T-helper 2 cell (primary cell): ENCODE results near the gene KIFAP3.

Experiments
- DNase-seq, 5 experiments: peaks; one replicate each; pipeline versions ENCODE4 v3.0.0 to v3.0.0-alpha.2; 2012 to 2022

The KIFAP3 gene

DNA sequence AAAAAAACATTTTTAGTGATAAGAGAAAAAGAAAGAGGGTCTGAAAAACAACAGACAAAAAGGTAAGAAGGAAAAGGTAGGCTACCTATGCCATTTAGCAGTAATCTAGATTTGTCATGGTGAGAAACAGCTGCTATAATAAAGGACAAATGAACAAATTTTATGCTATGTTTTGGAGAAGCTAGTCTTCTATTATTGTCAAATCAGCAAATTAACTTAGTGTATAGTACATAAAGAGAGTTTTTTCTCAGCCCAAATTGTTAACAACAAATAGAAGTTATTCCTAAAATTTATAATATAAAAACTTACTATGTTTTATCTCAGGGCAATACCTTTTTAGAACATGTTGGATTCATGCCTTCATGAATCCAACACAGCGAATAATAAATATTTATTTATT lies 88.7 kb downstream of the KIFAP3 start:
- no peak for DNase-seq

DNA sequence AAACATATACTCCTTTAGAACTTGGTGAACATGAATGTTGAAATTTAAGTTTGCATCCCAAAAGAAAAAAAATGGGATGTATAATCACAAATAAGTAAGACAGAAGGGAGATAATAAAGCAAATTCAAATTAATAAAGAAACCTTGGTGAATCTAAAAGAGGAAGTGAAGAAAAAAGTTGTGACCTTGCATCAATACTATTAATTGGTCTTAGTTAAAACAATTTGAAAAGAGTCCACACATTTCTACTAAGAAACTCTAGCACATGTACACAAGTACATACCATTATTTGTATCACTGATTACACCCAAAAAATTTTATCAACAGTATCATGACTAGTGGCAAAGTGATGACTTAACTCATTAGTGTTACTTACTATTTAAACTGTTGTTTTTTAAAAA lies 100.4 kb downstream of the KIFAP3 start:
- DNase-seq = no peak

DNA sequence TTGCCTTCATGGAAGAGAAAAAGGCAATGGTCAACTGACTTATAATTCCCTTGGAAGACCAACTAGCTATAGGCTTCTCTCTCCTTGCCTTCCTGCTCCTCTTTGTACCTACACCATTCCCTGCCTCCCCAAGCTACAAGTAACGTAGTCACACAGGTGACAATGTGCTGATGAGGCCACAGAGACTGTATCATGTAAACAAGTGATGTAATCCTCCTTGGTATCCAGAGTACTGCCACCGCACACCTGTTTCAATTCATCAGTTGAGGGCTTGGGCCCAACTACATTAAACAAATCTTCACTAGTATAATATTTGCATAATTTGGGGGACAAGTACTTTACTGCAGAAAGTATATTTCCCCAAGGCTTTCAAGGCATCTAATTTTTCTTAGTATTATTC lies 104.4 kb downstream of the KIFAP3 start:
- no peak for DNase-seq

DNA sequence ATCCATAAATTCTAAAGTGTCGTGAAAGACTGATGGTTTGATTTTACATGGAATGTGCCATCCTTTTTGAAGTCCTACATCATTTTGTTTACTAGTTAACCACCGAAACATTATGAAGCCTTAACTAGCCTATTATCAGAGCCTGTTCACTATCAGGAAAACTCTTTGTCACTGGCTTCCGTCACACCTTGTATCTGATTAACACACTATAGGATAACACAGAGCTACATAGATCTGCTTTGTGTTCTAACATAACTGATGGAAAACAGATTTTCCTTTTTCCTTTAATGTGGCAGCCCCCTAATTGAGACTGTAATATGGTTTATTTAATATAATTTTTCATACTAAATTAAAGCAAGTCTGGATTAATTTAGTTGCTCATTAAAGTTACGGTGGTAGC lies 106.3 kb downstream of the KIFAP3 start:
- no peak for DNase-seq

DNA sequence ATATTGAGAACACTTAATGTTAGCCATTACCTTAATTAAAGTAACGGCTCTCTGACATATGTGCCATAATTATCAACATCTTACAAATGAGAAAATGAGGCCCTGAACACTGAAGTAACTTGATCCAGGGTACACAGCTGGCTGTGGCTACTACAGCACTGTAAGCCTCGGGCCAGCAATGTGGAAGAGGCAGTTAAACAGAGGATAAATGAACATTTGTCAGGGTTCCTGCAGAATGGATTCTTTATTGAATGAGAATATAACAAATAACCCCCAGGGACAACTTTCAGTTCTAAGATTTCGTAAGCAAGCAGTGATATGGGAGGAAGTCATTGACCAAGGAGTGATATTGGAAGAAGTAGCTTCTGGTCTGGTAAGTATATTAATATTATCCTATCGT lies 110.3 kb downstream of the KIFAP3 start:
- DNase-seq = no peak

DNA sequence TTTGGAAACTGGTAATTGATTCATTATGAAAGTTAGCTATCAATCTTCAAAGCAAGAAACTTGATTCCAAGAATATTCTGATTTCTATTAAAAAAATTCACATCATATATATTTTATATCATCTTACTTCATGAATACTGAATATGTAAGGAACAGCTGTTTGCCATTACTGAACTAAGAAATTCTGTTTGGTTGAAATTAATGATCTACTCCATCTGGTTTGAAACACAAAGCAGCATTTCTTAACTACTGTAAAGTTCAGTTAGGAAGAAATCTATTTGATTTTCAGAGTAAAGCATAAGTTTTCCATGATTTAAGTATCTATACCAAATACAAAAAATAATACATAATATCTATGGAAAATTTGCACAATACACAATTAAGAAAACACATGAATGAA lies 114.8 kb downstream of the KIFAP3 start:
- no peak for DNase-seq

DNA sequence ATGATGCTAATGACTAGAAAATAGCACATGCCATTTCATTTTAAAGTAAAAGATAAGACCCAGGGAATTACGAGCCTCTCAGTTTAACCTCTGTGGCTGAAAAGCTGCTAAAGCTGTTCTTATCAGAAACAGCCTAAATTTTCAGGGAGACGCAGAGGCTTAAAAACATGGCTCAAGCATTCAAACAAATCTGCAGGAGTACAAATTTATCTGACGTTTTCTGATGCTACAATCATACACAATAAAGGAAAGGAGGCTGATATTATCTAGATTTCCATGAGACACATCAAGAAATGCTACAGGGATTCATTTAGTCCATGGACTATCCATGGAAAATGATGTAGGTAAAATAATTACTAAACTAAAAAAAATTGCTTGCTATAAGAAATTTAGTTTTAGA lies 115.5 kb downstream of the KIFAP3 start:
- no peak for DNase-seq

DNA sequence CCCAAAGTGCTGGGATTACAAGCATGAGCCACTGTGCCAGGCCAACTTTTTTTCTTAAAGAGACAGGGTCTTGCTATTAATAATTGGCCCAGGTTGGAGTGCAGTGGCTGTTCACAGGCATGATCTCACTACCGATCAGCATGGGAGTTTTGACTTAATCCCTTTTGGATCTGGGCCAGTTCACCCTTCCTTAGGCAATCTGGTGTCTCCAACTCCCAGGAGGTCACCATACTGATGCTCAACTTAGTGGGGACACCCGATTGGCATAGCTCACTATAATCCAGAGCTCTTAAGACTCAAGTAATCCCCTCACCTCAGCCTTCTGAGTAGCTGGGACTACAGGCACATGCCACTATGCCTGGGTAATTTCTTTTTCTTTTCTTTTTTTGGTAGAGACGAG lies 116.6 kb downstream of the KIFAP3 start:
- no peak for DNase-seq

DNA sequence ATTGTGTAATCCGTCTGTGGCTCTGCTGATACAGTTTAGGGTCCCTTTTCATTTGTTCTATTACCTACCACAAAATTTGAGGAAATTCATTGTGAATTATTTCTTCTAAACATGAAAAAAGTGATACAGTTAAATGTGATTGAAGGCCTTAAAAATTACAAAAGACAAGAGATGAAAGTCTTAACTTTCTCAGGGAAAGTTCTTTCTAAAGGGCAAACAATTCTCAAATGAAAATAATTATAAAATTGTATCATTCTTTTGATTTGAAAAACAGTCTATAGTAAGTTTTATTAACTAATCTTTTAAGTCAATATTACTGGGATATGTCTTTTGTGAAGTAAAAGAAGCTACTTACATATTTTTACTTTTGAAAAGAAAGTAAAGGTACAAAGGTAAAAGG lies 123.4 kb downstream of the KIFAP3 start:
- DNase-seq = no peak

DNA sequence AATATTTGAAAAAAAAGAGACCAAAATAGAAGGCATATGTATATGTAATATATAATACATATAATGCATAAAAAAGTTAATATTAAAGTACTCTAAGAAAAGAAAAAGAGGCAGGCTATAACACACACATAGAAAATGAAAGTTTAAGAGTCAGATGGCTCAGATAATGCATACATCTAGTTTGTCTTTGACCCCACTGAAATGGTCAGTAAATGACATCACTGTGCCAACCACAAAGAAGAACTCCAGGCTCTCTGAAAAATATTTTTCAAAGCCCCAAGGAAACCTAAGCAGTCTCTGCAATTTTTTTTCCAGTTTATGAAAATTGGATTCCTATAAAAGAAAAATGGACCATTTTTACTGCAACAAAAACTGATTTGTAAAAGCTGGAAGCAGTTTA lies 125.4 kb downstream of the KIFAP3 start:
- no peak for DNase-seq

DNA sequence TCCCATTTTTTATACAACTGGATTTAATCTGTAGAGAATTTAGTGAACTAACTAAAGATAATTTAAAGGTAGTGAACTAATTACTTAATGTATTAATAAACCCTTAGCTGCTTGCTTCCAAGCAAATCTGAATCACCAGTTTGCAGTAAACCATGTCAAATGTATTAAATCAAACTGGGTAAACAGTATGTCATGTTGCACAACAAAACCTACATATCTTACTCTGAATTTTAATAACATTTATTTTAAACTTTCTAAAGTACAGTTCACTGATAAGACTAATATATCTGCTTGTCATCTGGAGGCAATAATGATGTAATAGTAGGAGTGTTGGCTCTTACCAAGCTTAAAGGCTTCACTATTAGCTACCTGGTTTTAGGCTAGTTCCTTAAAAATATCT lies 128.3 kb downstream of the KIFAP3 start:
- DNase-seq = no peak

DNA sequence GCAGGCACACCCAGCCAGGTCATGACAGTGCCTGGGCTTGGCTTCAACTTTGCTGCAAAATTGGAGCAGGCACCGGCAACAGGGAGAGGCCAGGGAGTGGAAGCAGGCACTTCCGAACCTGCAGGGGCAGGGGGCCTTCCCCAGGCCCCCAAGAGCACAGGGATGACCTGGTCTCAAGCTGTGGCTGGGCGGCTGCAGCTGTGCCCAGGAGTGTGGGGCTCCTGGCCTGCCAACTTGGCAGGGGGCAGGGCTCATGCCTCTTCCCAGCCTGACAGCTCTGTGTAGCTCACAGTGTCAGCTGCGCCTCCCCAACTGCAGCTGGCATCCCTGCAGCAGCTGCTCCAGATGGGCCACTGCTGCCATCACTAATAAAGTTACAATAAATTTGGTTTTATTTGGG lies 129.3 kb downstream of the KIFAP3 start:
- no peak for DNase-seq

DNA sequence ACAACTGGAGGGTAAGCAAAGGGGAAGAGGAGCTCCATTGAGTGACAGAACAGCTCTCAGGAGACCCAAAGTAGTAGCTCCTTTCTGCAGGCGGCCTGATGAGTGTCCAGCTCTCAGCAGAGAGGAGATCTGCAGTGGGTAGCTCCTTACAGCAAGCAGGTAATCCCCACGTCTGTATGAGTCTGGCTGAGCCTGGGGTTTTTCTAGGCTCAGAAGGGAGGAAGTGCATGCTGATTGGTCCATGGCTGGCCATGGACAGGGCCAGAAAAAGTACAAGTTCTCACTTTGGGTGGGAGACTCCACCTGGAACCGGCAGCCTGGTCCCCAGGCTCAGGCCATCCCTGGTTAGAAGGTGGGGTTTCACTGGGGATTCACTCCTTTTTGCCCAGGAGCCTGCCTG lies 129.9 kb downstream of the KIFAP3 start:
- no peak for DNase-seq

DNA sequence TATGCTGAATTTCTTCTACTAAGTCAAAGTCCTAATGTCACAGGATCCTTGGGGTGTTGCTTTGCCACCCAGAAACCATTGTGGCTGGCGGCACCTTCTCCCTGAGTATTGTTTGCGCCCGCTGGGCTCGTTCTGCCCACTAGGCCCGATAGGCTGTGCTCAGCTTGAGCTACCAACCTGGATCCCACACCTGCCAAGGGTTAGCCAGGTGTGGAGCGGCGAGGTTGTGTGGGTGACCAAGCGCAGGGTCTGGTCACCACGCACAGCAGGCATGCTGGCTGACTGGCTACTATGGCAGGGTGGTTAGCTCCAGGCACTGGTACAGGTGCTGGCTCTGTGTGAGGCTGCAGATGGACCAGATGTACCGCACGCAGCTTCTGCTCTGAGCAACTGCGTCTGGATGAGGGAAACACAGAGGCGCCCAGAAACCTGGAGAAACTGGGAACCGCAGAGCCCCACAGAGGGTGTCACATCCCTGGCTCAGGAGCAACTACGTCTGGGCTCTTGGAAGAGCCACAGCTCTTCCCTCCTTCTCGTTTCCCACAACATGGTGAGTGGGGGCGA lies 130.4 kb downstream of the KIFAP3 start:
- no peak for DNase-seq

DNA sequence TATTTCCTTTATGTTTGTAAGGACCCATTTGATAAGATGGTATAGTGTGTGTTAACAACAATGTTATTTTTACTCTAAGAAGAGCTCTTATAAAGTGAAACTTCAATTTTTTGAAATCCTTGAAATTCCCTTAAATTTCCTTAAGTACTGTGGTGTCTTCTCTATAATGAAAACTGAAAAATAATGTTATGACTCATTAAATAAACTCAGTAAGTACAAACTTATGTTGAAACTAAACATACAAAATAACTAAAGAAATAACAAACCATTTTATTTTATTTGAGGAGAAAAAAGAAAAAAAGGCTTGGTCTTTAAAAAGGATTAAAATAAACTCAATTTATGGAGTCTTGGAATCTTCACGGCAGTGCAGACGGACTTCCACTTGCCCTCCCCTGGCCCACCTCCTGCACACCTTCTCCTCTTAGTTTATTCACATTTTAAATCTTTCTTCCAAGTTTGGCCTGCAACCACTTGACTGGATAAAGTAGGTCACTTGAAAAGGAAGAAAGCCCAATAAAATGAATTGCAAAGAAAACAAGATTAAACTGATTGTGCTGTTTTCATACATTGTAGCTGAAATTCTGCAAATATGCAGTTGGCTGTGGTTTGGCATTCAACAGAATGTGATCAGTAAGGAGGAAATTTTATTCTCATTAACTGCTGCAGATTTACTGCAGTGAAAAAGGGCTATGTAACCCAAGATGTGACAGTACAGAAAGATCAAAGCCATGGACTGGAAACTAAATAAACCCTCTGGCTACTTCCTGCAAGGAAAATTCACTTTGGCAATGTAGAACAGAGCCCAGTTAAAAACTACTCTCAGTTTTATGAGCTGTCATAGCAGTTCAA lies 132.3 kb downstream of the KIFAP3 start:
- no peak for DNase-seq

DNA sequence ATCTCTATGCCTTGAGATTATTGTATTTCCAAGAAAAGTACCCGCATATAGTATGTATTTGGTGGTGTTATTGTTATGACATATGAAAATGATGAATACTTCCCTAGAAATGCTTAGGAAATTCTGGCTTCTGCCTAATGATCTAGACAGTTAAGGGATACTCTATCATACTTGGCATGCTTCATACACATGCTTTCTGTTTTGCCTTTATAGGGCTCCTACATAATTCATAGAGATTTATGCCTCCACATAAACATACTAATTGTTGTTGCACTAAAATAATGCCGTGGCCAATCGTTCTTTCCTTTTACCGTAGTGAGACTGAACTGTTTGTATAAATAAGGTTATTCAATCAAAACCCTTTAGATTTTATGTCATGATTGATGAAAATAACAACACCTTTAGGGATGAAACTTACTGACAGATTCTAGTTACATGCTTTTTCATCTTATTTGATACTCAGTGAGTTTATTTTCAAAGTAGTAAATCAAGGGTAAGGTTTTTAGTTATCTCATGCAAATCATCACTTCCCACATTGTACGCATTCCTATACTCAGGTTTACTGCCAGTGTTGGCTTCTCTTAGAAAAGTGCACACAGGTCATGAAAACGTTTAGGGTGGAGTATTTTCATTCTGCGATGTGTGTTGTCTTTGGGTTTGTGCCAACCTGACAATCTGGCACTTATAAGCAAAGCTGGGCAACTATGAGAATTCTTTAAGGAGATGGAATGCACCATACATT lies 140.3 kb downstream of the KIFAP3 start:
- DNase-seq = no peak

DNA sequence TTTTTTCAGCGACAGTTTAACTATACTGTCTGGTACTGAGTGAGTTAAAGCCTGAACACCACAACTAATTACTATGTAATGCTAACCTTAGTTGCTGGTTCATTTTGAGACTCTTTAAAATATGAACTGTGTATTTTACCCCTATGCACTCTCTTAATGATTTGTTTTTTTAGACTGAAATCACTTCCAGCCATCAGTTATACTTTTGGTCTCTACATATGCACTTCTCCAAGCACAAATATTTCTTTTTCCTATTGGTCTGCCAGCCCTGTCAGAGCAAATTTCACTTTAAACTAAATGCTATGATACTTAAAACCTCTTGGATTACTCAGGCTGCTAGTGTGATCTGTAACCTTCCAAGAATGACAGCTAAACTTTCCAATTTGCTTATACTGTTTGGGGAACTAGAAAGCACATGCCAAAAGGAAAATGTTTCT lies 142.7 kb downstream of the KIFAP3 start:
- DNase-seq = no peak

DNA sequence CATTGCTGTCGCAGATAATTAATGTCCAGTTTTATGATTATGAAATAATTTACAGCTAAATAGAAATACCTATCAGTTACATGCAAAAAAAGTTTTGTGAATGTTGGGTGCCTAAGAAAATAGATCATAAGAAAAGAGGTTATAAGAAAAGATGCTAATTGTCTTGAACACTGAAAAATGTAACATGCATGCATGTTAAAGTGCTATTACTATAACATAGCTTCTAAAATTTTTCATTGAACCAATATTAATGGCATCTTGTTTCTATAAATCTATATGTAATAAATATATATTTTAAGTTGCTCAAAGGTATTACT lies 145.3 kb downstream of the KIFAP3 start:
- DNase-seq = no peak

DNA sequence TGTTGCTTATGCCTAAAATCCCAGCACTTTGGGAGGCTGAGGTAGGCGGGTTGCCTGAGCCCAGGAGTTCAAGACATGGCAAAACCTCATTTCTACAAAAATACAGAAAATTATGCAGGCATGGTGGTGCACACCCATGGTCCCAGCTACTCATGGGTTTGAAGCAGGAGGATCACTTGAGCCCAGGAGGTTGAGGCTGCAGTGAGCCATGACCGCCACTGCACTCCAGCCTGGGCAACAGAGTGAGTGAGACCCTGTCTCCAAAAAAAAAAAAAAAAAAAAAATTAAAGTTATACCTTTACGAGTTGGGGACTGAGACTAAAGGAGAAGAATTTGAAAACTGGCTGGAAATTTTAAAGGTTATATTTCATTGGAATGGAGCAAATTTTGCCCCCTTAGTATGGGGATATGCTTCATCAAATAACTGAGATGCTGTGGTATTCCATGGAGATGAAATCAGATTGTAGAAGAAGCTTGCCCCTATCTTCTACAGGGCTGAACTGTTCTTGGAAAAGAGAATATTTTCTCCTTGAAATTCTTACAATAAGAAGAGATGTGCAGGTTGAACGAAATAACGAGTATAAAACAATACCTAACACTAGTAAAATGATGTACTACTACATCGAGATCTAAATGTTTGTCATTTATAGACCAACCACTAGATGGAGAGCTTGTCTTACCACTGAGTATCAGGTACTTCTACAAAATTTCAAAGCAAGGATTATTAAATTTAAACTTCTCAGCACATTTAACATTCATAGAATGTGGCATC lies 145.9 kb downstream of the KIFAP3 start:
- DNase-seq = peak in 1 of 5 experiments; percentile 72

DNA sequence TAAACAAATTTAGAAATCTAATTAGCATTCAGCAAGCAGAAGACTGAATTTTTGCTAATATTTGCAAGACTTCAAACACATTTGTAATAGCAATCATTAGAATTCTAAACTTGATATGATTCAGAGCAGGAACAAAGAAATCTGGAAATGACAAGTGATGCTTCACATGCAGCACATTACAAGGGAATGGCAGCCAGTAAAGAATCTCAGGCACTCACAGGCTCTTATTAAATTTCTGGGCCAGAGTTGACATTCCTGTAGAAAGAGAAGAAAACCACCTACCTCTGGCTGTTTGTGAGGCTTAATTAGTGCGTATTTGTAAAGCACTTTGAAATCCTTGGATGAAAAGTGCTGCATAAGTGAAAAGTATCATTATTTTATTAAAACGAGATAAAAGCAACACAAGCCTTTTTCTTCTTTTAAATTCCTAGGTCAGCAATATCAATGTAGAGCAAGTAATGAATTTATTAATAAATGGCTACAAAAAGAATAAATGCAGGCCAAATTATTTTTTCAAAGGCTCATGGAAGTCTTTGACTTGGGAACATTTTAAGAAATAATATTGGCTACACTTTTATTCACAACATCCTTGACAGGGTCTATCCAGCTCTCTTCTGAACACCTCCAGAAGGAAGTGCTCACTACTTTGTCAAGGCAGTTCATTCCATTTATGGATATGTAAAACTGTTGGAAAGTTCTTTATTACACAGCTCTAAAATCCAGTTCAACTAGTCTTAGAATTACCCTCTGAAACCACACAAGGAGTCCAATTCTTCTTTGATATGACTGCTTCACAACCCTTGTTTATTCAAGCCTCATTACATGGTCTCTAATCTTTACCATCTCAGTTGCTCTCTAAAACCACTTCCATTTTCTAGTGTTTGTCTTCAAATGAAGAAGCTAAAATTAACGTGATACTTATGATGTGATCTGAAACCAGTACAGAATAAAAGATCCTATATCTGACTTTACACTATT lies 148.7 kb downstream of the KIFAP3 start:
- DNase-seq = peak in 1 of 5 experiments; percentile 91

DNA sequence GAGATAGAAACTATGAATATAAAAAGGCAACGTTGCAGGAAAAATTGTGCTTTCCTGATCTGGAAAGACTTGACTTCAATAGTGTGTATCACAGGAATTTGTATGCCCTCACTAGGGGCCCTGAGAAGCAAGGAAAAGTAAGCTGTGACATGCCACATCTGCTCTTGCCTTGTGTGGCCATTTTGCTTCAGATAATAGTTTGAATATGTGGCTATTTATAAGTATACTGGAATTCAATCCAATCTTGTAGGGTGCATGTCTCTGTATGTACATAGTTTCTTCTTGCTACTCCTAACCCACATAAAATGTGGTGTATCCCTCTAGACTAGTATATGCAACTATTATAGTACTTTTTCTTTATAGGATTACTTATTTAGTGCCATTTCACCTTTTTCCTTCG lies 149.7 kb downstream of the KIFAP3 start:
- DNase-seq = no peak

DNA sequence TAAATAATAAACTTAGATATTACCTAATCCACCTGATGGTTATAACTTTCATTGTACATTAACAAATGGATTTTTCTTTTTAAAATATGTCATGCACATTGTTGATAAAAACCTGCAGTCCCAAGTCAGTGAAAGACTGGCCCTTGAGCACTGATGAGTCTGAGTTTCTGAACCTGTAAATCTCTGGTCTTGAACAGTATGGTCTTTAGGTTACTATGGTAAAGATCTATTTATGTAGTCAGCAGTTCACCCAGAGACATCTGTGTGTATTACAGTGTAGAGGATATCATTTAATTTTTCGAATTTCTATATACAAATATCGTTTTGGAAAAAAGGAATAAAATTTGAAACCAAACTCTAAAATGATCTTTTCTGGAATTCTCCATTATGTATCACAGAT lies 150.4 kb downstream of the KIFAP3 start:
- DNase-seq = no peak
